ENCODE measurements around the gene GBP1.
"Not testable (repeated sequence)": the region's sequence is repeated elsewhere in the genome, so short reads cannot be mapped to it uniquely, and the experiment has no call there.

- not testable (repeated sequence) for TF ChIP-seq CTCF (IDR thresholded peaks at IDR 0.05; ENCODE audit: insufficient read depth, low read depth, low read length); EZH2 (IDR thresholded peaks at IDR 0.05; ENCODE audit: insufficient read depth, low read length)
These were observed 31.0 kb downstream of the GBP1 start for GRCh38 chr1:89034004-89034403.

Measured in astrocyte (in vitro differentiated cells and primary cell).